CD4-positive, alpha-beta T cell (primary cell): ENCODE results near the gene TMEM63C. TPM values are rescaled to one million over a fixed set of nuclear protein-coding genes. Genes with fewer than 3 reads are reported as not detected.

Experiments used
- ATAC-seq: fragments of 200-7000 bp; cut with Tn5 transposase; one replicate; pipeline ENCODE4 v1.10.0; 2022; ENCODE audit warnings: mild to moderate bottlenecking; ENCODE audit not compliant: poor library complexity
- CTCF ChIA-PET: fragments of 350-600 bp; sonication (Branson Sonifier 250); formaldehyde crosslinking; loops from one replicate; lab custom pipeline; 2021; ENCODE audit warnings: antibody characterized with exemption, inconsistent platforms; lab: Charles Lee
- POLR2A ChIA-PET: fragments of 350-600 bp; sonication (Branson Sonifier 250); formaldehyde crosslinking; loops from one replicate; lab custom pipeline; 2021; ENCODE audit warnings: antibody characterized with exemption, inconsistent platforms; lab: Charles Lee
- DNase-seq, 14 experiments: peaks; one replicate each; pipeline ENCODE4 v3.0.0-alpha.2; 2013 to 2020; ENCODE audit warnings: mixed read lengths in 2 of 14
- H3K27ac ChIP-seq, 2 donors: one replicate each; pipeline versions ENCODE4 v1.5.1 to v1.7.0; 2013; ENCODE audit warnings: low read length in 2 of 2, low read depth in 1 of 2, mild to moderate bottlenecking in 1 of 2
- H3K27me3 ChIP-seq, 2 experiments: 1 replicate in 1 of 2; 2 replicates in 1 of 2; pipeline versions ENCODE4 v1.6.1 to v1.7.0; 2013; ENCODE audit warnings: low read length in 2 of 2, control low read depth in 1 of 2, mild to moderate bottlenecking in 1 of 2, moderate library complexity in 1 of 2; ENCODE audit not compliant: insufficient read depth in 2 of 2, control insufficient read depth in 1 of 2
- H3K36me3 ChIP-seq: one replicate; pipeline ENCODE4 v1.6.1; 2013; ENCODE audit warnings: low read length, control low read depth; ENCODE audit not compliant: insufficient read depth
- H3K4me1 ChIP-seq: one replicate; pipeline ENCODE4 v1.6.1; 2013; ENCODE audit warnings: low read length, control low read depth; ENCODE audit not compliant: insufficient read depth
- H3K4me3 ChIP-seq: one replicate; pipeline ENCODE4 v1.5.1; 2013; ENCODE audit warnings: mild to moderate bottlenecking, low read length, moderate library complexity
- H3K9me3 ChIP-seq, 2 experiments: 1 replicate in 1 of 2; 2 replicates in 1 of 2; pipeline versions ENCODE4 v1.6.1 to v1.7.0; 2013; ENCODE audit warnings: low read length in 2 of 2, mild to moderate bottlenecking in 2 of 2, control low read depth in 1 of 2, moderate library complexity in 1 of 2; ENCODE audit not compliant: control insufficient read depth in 1 of 2, insufficient read depth in 1 of 2
- H3K27ac Mint-ChIP-seq: one replicate; pipeline ENCODE4 v1.8.0; 2020; ENCODE audit warnings: mixed read lengths
- H3K27me3 Mint-ChIP-seq: one replicate; pipeline ENCODE4 v1.8.0; 2021; ENCODE audit warnings: mixed read lengths
- H3K36me3 Mint-ChIP-seq: one replicate; pipeline ENCODE4 v1.8.0; 2021; ENCODE audit warnings: low read depth, mixed read lengths
- H3K4me1 Mint-ChIP-seq: one replicate; pipeline ENCODE4 v1.8.0; 2021; ENCODE audit warnings: low read depth, mixed read lengths
- H3K4me3 Mint-ChIP-seq: one replicate; pipeline ENCODE4 v1.8.0; 2020; ENCODE audit warnings: mild to moderate bottlenecking, mixed read lengths
- H3K9me3 Mint-ChIP-seq: one replicate; pipeline ENCODE4 v1.8.0; 2020; ENCODE audit warnings: mixed read lengths
- CTCF ChIP-seq: fragments of 200-600 bp; IDR thresholded peaks from one replicate; pipeline ENCODE4 v1.8.0; 2022; ENCODE audit warnings: antibody characterized with exemption, mild to moderate bottlenecking
- intact Hi-C, 2 experiments: fragments of 100-400 bp; cut with DNase I in 1 of 2; cut with micrococcal nuclease in 1 of 2; formaldehyde crosslinking; loops; one replicate each; pipeline versions ENCODE4 v1.15.1 to v1.9.0; 2023 to 2025; cut with DNase I, micrococcal nuclease
- total RNA-seq, 174 experiments: library from RNA in 2 of 174; stranded (reverse) in 2 of 174; gene quantifications; one replicate each; pipeline ENCODE4 v1.2.3 and lab custom pipeline; 2021 to 2026

TMEM63C gene
- total RNA-seq, 2 experiments from 2014 or later = 0.58 to 0.89 TPM

- ChIA-PET CTCF (interaction anchor here (0.5 kb wide), 1 partner anchor 271 kb away, joined by 3 read pairs; no protein-coding TSS in a partner anchor), POLR2A (interaction anchor here (0.8 kb wide), 1 partner anchor 8 kb away, joined by 3 read pairs; no protein-coding TSS in a partner anchor)
- H3K4me1 ChIP-seq = peaks cover 25% of the 10 kb centered on the region
- Mint-ChIP-seq H3K27me3 (peaks cover 82% of the 10 kb centered on the region), H3K4me1 (peaks cover 24% of the 10 kb centered on the region), H3K4me3 (no peak overlapping the region), H3K27ac (no peak overlapping the region), H3K36me3 (no peaks in the 10 kb centered on the region), H3K9me3 (no peaks in the 10 kb centered on the region)
- ATAC-seq (no peak), DNase-seq (no peak)
- H3K9me3 ChIP-seq = peaks cover 0 to 9% of the 10 kb centered on the region in 2 experiments
- no peak overlapping the region for H3K27ac ChIP-seq
- H3K27me3 ChIP-seq = peaks cover 69 to 83% of the 10 kb centered on the region in 2 experiments
- intact Hi-C loops = no loop called here
- no peaks in the 10 kb centered on the region for H3K36me3 ChIP-seq
- H3K4me3 ChIP-seq = no peak overlapping the region
- no peak for TF ChIP-seq CTCF
Observed at GRCh38 chr14:77143071-77143470, 38.5 kb upstream of the TMEM63C start.

GRCh38 chr14:77144412-77145115, 37.0 kb upstream of the TMEM63C start:
- peaks cover 78% of the 10 kb centered on the region for H3K27me3 Mint-ChIP-seq
- peaks cover 0 to 4% of the 10 kb centered on the region in 2 experiments for H3K9me3 ChIP-seq
- CTCF ChIA-PET = no interaction called here
- H3K4me3 Mint-ChIP-seq = no peak overlapping the region
- intact Hi-C loops = no loop called here
- DNase-seq (no peak), ATAC-seq (no peak)
- peaks cover 19% of the 10 kb centered on the region for H3K4me1 Mint-ChIP-seq
- H3K36me3 ChIP-seq = no peaks in the 10 kb centered on the region
- H3K27ac ChIP-seq = no peak overlapping the region
- peaks cover 58 to 78% of the 10 kb centered on the region in 2 experiments for H3K27me3 ChIP-seq
- POLR2A ChIA-PET = no interaction called here
- H3K4me3 ChIP-seq = no peak overlapping the region
- no peak overlapping the region for H3K27ac Mint-ChIP-seq
- peaks cover 20% of the 10 kb centered on the region for H3K4me1 ChIP-seq
- no peak for TF ChIP-seq CTCF
- no peaks in the 10 kb centered on the region for H3K9me3 Mint-ChIP-seq
- no peaks in the 10 kb centered on the region for H3K36me3 Mint-ChIP-seq

GRCh38 chr14:77145975-77146740, 35.4 kb upstream of the TMEM63C start:
- no peaks in the 10 kb centered on the region for H3K36me3 Mint-ChIP-seq
- H3K4me1 ChIP-seq = peaks cover 6% of the 10 kb centered on the region
- DNase-seq = no peak
- peaks cover 11% of the 10 kb centered on the region for H3K4me1 Mint-ChIP-seq
- no peak overlapping the region for H3K27ac ChIP-seq
- H3K27me3 Mint-ChIP-seq = peaks cover 69% of the 10 kb centered on the region
- ChIA-PET POLR2A (no interaction called here), CTCF (no interaction called here)
- H3K4me3 Mint-ChIP-seq = no peak overlapping the region
- intact Hi-C loops = no loop called here
- H3K4me3 ChIP-seq = no peak overlapping the region
- H3K36me3 ChIP-seq = no peaks in the 10 kb centered on the region
- no peaks in the 10 kb centered on the region for H3K9me3 ChIP-seq
- H3K27me3 ChIP-seq = peaks cover 45 to 71% of the 10 kb centered on the region in 2 experiments
- no peak overlapping the region for H3K27ac Mint-ChIP-seq
- TF ChIP-seq CTCF = no peak
- H3K9me3 Mint-ChIP-seq = no peaks in the 10 kb centered on the region
- no peak for ATAC-seq
